ENCODE results near the gene FXN. TPM values are rescaled to one million over a fixed set of nuclear protein-coding genes. Genes with fewer than 3 reads are reported as not detected.

Gene FXN
- total RNA-seq, 1 experiment from 2014 or later = 11.0 TPM

DNA sequence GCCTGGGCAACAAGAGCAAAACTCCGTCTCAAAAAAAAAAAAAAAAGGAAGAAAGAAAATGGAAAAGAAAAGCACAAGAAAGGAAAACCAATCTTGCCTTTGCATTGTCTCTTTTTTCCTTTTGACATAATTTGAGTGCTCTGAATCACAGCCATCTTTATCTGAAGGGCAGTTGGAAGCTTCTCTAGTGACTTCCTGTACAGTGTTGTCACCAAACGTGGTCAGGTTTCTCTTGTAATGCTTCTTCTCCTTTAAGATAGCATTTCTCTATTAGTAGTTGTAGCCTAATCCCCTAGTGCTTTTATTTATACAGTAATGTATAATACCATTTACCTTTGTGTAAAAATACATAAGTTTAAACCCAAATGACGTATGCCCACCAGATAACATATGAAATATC, 39.8 kb upstream of the FXN start:
- Histone ChIP-seq H3K36me3 (ENCODE audit: low read depth, low read length) (no peaks in the 10 kb centered on the region), H3K9me3 (ENCODE audit: low read length) (no peaks in the 10 kb centered on the region), H3K4me1 (ENCODE audit: insufficient read depth, low read length) (no peaks in the 10 kb centered on the region), H3K27ac (ENCODE audit: low read length) (no peak overlapping the region), H3K27me3 (ENCODE audit: low read length) (peaks cover 18% of the 10 kb centered on the region), H3K9ac (ENCODE audit: low read length) (no peak overlapping the region), H3F3A (ENCODE audit: low read length, unreplicated experiment) (no peaks in the 10 kb centered on the region), H3K79me2 (ENCODE audit: low read length) (no peaks in the 10 kb centered on the region), H3K4me3 (ENCODE audit: low read length) (no peak overlapping the region), H4K20me1 (ENCODE audit: low read length) (no peaks in the 10 kb centered on the region), H2AFZ (ENCODE audit: low read length) (no peak overlapping the region), H3K9me2 (replicated peaks; ENCODE audit: low read length) (no peaks in the 10 kb centered on the region), H3K4me2 (ENCODE audit: low read length) (no peak overlapping the region)
- BruUV-seq (replicated peaks) = no TSS peak
- intact Hi-C loops (cut with micrococcal nuclease) = no loop called here
- no peak for DNase-seq
- POLR2A ChIA-PET (ENCODE audit: unreplicated experiment) = no interaction called here
- CTCF ChIA-PET = no interaction called here
- no peak for ATAC-seq
- TF ChIP-seq, protein P1, sequence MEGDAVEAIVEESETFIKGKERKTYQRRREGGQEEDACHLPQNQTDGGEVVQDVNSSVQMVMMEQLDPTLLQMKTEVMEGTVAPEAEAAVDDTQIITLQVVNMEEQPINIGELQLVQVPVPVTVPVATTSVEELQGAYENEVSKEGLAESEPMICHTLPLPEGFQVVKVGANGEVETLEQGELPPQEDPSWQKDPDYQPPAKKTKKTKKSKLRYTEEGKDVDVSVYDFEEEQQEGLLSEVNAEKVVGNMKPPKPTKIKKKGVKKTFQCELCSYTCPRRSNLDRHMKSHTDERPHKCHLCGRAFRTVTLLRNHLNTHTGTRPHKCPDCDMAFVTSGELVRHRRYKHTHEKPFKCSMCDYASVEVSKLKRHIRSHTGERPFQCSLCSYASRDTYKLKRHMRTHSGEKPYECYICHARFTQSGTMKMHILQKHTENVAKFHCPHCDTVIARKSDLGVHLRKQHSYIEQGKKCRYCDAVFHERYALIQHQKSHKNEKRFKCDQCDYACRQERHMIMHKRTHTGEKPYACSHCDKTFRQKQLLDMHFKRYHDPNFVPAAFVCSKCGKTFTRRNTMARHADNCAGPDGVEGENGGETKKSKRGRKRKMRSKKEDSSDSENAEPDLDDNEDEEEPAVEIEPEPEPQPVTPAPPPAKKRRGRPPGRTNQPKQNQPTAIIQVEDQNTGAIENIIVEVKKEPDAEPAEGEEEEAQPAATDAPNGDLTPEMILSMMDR (conservative IDR thresholded peaks at IDR 0.05; ENCODE audit: low read depth, low read length) = no peak

GRCh38 chr9:68996462-68996861, 39.1 kb upstream of the FXN start:
- Histone ChIP-seq H3K4me2 (ENCODE audit: low read length) (no peak overlapping the region), H3F3A (ENCODE audit: low read length, unreplicated experiment) (no peaks in the 10 kb centered on the region), H4K20me1 (ENCODE audit: low read length) (no peaks in the 10 kb centered on the region), H3K9me2 (replicated peaks; ENCODE audit: low read length) (no peaks in the 10 kb centered on the region), H3K27me3 (ENCODE audit: low read length) (peaks cover 18% of the 10 kb centered on the region), H3K27ac (ENCODE audit: low read length) (no peak overlapping the region), H3K79me2 (ENCODE audit: low read length) (no peaks in the 10 kb centered on the region), H3K4me1 (ENCODE audit: insufficient read depth, low read length) (no peaks in the 10 kb centered on the region), H2AFZ (ENCODE audit: low read length) (no peak overlapping the region), H3K36me3 (ENCODE audit: low read depth, low read length) (no peaks in the 10 kb centered on the region), H3K4me3 (ENCODE audit: low read length) (no peak overlapping the region), H3K9ac (ENCODE audit: low read length) (no peak overlapping the region), H3K9me3 (ENCODE audit: low read length) (no peaks in the 10 kb centered on the region)
- CTCF ChIA-PET = no interaction called here
- TF ChIP-seq EZH2phosphoT487 (IDR thresholded peaks at IDR 0.05; ENCODE audit: borderline replicate concordance, low read length) = no peak
- TF ChIP-seq, protein P1 (conservative IDR thresholded peaks at IDR 0.05; ENCODE audit: low read depth, low read length) = no peak
- no peak for TF ChIP-seq EZH2 (IDR thresholded peaks at IDR 0.05; ENCODE audit: low read length, unreplicated experiment)
- intact Hi-C loops (cut with micrococcal nuclease) = no loop called here
- POLR2A ChIA-PET (ENCODE audit: unreplicated experiment) = no interaction called here
- DNase-seq (no peak), ATAC-seq (no peak)
- BruUV-seq (replicated peaks) = no TSS peak

- Histone ChIP-seq H3K4me3 (ENCODE audit: low read length) (no peak overlapping the region), H3K9me2 (replicated peaks; ENCODE audit: low read length) (no peaks in the 10 kb centered on the region), H2AFZ (ENCODE audit: low read length) (no peak overlapping the region), H3K79me2 (ENCODE audit: low read length) (no peaks in the 10 kb centered on the region), H3K27ac (ENCODE audit: low read length) (no peak overlapping the region), H3K9me3 (ENCODE audit: low read length) (no peaks in the 10 kb centered on the region), H3K27me3 (ENCODE audit: low read length) (peaks cover 18% of the 10 kb centered on the region), H3K9ac (ENCODE audit: low read length) (no peak overlapping the region), H3K4me1 (ENCODE audit: insufficient read depth, low read length) (no peaks in the 10 kb centered on the region), H3F3A (ENCODE audit: low read length, unreplicated experiment) (no peaks in the 10 kb centered on the region), H3K4me2 (ENCODE audit: low read length) (no peak overlapping the region), H3K36me3 (ENCODE audit: low read depth, low read length) (no peaks in the 10 kb centered on the region), H4K20me1 (ENCODE audit: low read length) (no peaks in the 10 kb centered on the region)
- ChIA-PET CTCF (no interaction called here), POLR2A (ENCODE audit: unreplicated experiment) (no interaction called here)
- ATAC-seq (no peak), DNase-seq (no peak)
- no TSS peak for BruUV-seq (replicated peaks)
- intact Hi-C loops (cut with micrococcal nuclease) = no loop called here
- TF ChIP-seq, protein P1 (conservative IDR thresholded peaks at IDR 0.05; ENCODE audit: low read depth, low read length) = no peak
- TF ChIP-seq EZH2phosphoT487 (IDR thresholded peaks at IDR 0.05; ENCODE audit: borderline replicate concordance, low read length) (no peak), EZH2 (IDR thresholded peaks at IDR 0.05; ENCODE audit: low read length, unreplicated experiment) (no peak)
Observed at GRCh38 chr9:68997666-68998065, 37.9 kb upstream of the FXN start.
